ENCODE measurements around the gene RPS6KB2. TPM values are rescaled to one million over a fixed set of nuclear protein-coding genes. Genes with fewer than 3 reads are reported as not detected.
A peak's percentile ranks its signal among the peaks of the same experiment; 100 is the strongest.

Gene RPS6KB2
- total and polyA plus RNA-seq, 9 of the 15 experiments (the other 6 are each of a cell fraction or from before 2014, with no cell fraction given) = 0.42 to 122 (median 82.6) TPM

DNA sequence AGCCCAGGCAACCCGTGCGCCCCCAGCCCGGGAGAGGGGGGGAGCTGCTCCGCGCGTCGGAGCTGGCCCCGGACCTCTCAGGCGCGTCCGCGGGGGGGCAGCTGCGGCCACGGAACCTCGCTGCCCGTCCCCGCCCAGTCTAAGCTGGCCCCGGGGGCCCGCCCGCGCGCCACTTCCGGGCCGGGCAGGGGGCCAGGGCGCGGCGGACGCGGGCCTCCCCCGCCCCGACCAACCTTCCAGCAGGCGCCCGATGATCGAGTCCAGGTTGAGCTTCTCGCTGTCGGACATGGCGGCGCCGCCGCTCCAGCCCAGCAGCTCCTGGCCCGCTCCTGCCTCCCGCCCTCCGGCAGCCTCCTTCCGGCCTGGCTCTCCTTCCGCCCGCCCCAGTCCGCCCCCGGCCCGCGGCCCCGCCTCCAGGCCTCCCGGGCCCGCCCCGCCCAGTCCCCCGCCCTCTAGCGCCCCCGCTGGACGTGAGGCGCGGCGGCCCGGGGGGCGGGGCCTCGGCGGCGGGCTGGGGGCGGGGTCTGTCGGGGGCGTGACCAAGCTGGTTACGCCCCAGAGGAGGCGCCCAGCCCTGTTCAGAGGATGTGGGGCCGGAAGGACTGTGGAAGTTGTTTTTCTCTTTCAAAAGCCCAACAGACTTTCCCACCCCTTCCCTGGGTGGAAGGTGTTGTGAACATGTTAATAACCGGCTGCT is 26.7 kb upstream of the RPS6KB2 start, which contains the start of gene PPP1CA (continued):
- TF ChIP-seq, protein P1, sequence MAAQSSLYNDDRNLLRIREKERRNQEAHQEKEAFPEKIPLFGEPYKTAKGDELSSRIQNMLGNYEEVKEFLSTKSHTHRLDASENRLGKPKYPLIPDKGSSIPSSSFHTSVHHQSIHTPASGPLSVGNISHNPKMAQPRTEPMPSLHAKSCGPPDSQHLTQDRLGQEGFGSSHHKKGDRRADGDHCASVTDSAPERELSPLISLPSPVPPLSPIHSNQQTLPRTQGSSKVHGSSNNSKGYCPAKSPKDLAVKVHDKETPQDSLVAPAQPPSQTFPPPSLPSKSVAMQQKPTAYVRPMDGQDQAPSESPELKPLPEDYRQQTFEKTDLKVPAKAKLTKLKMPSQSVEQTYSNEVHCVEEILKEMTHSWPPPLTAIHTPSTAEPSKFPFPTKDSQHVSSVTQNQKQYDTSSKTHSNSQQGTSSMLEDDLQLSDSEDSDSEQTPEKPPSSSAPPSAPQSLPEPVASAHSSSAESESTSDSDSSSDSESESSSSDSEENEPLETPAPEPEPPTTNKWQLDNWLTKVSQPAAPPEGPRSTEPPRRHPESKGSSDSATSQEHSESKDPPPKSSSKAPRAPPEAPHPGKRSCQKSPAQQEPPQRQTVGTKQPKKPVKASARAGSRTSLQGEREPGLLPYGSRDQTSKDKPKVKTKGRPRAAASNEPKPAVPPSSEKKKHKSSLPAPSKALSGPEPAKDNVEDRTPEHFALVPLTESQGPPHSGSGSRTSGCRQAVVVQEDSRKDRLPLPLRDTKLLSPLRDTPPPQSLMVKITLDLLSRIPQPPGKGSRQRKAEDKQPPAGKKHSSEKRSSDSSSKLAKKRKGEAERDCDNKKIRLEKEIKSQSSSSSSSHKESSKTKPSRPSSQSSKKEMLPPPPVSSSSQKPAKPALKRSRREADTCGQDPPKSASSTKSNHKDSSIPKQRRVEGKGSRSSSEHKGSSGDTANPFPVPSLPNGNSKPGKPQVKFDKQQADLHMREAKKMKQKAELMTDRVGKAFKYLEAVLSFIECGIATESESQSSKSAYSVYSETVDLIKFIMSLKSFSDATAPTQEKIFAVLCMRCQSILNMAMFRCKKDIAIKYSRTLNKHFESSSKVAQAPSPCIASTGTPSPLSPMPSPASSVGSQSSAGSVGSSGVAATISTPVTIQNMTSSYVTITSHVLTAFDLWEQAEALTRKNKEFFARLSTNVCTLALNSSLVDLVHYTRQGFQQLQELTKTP (IDR thresholded peaks at IDR 0.05; ENCODE audit: low read depth in 1 of 2, partially characterized antibody in 2 of 2) = no peak
- peak; percentile 61 for TF ChIP-seq KDM5B (IDR thresholded peaks at IDR 0.05; ENCODE audit: insufficient replicate concordance, low read depth, low read length)
- no peak for TF ChIP-seq SRSF9 (IDR thresholded peaks at IDR 0.05; ENCODE audit: borderline replicate concordance, low read depth, low read length)
- no peak for TF ChIP-seq PHB (CRISPR knock-in tag; IDR thresholded peaks at IDR 0.05)
- TF ChIP-seq GTF2A2 (tag; IDR thresholded peaks at IDR 0.05) = no peak
- TF ChIP-seq SMAD4 (CRISPR knock-in tag; conservative IDR thresholded peaks at IDR 0.05) = peak; percentile 62
- TF ChIP-seq, protein P2, sequence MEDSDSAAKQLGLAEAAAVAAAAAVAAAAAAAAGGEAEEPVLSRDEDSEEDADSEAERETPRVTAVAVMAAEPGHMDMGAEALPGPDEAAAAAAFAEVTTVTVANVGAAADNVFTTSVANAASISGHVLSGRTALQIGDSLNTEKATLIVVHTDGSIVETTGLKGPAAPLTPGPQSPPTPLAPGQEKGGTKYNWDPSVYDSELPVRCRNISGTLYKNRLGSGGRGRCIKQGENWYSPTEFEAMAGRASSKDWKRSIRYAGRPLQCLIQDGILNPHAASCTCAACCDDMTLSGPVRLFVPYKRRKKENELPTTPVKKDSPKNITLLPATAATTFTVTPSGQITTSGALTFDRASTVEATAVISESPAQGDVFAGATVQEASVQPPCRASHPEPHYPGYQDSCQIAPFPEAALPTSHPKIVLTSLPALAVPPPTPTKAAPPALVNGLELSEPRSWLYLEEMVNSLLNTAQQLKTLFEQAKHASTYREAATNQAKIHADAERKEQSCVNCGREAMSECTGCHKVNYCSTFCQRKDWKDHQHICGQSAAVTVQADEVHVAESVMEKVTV (CRISPR knock-in tag; IDR thresholded peaks at IDR 0.05) = no peak
- TF ChIP-seq ZNF551 (CRISPR knock-in tag; IDR thresholded peaks at IDR 0.05) = no peak
- no peak for TF ChIP-seq ZNF507 (tag; conservative IDR thresholded peaks at IDR 0.05)
- peak; percentile 69 for TF ChIP-seq TAF1 (IDR thresholded peaks at IDR 0.05; ENCODE audit: control insufficient read depth, extremely low read depth, insufficient read depth, low read length, severe bottlenecking)
- TF ChIP-seq EZH2 (IDR thresholded peaks at IDR 0.05; ENCODE audit: borderline replicate concordance, low read depth, low read length) = no peak
- peak; percentile 83 for TF ChIP-seq CCNT2 (IDR thresholded peaks at IDR 0.05; ENCODE audit: borderline replicate concordance, extremely low read depth, insufficient read length, low read depth, low read length)
- TF ChIP-seq NRF1 (conservative IDR thresholded peaks at IDR 0.05 in 1 of 2, IDR thresholded peaks at IDR 0.05 in 1 of 2) = peak; percentile 11 to 24; a peak in 2 of 4 replicates
- TF ChIP-seq RBM25 (IDR thresholded peaks at IDR 0.05; ENCODE audit: low read depth, low read length, severe bottlenecking) = no peak
- no peak for TF ChIP-seq MYNN (IDR thresholded peaks at IDR 0.05)
- TF ChIP-seq MYNN (CRISPR knock-in tag; IDR thresholded peaks at IDR 0.05) = no peak
- TF ChIP-seq POLR2AphosphoS5 (IDR thresholded peaks at IDR 0.05; ENCODE audit: control insufficient read depth, insufficient read depth, low read depth, low read length) = peak; percentile 55; the same call in 1 of the 2 replicates
- no peak for TF ChIP-seq NCOA2 (IDR thresholded peaks at IDR 0.05; ENCODE audit: partially characterized antibody in 2 of 2)
- peak; percentile 10; the same call in 1 of the 2 replicates for TF ChIP-seq MBD2 (IDR thresholded peaks at IDR 0.05; ENCODE audit: borderline replicate concordance, low read depth)
- TF ChIP-seq TCF7L2 (IDR thresholded peaks at IDR 0.05; ENCODE audit: low read depth, low read length) = no peak
- TF ChIP-seq, protein P3, sequence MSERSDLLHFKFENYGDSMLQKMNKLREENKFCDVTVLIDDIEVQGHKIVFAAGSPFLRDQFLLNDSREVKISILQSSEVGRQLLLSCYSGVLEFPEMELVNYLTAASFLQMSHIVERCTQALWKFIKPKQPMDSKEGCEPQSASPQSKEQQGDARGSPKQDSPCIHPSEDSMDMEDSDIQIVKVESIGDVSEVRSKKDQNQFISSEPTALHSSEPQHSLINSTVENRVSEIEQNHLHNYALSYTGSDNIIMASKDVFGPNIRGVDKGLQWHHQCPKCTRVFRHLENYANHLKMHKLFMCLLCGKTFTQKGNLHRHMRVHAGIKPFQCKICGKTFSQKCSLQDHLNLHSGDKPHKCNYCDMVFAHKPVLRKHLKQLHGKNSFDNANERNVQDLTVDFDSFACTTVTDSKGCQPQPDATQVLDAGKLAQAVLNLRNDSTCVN (CRISPR knock-in tag; IDR thresholded peaks at IDR 0.05) = no peak
- no peak for TF ChIP-seq CEBPB (tag; IDR thresholded peaks at IDR 0.05)

All from K562 (cell line).